ENCODE data around the gene NFATC3.

Gene NFATC3

DNA sequence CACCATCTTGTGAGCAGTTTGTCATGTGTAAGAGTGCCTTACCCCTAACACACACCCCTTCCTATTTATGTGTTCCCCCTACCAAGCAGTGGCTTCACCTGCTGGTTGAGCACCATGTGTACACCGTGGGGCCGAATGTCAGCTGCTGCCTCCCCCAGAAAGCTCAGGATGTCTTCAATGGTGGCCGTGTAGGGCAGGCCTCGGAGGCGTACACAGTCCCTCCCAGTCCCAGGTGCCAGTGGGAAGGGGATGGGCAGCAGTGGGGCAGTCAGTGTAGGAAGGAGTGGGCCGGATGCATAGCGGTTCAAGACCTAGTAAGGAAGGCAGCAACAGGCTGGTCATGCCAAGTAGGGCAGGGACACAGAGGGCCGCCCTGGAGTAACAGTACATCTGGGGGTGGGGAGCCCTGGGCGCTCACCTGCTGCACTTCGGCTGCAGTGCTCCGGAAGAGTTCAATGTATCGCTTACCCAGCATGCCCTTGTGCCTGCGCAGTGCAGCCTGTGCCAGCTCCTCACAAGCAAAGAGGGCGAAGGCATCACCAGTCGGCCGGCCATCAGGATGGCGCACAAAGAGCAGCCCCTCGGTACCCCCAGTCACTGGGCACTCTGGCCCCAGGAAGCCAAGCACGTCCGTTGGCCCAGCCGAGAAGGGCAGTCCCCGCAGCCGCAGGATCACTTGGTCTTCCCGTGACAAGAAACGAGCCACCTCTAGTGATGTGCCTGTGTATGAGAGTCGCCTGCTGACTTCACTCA, 146.4 kb downstream of the NFATC3 start:
- no peak overlapping the region for H3K27ac Mint-ChIP-seq
- H3K9me3 Mint-ChIP-seq = no peaks in the 10 kb centered on the region
- no peak overlapping the region for H3K4me3 Mint-ChIP-seq
- peaks cover 24% of the 10 kb centered on the region for H3K4me1 Mint-ChIP-seq
- TF ChIP-seq, protein P1, sequence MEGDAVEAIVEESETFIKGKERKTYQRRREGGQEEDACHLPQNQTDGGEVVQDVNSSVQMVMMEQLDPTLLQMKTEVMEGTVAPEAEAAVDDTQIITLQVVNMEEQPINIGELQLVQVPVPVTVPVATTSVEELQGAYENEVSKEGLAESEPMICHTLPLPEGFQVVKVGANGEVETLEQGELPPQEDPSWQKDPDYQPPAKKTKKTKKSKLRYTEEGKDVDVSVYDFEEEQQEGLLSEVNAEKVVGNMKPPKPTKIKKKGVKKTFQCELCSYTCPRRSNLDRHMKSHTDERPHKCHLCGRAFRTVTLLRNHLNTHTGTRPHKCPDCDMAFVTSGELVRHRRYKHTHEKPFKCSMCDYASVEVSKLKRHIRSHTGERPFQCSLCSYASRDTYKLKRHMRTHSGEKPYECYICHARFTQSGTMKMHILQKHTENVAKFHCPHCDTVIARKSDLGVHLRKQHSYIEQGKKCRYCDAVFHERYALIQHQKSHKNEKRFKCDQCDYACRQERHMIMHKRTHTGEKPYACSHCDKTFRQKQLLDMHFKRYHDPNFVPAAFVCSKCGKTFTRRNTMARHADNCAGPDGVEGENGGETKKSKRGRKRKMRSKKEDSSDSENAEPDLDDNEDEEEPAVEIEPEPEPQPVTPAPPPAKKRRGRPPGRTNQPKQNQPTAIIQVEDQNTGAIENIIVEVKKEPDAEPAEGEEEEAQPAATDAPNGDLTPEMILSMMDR (IDR thresholded peaks at IDR 0.05; ENCODE audit: unreplicated experiment in 3 of 3) = no peak
- peaks cover 31% of the 10 kb centered on the region for H3K27me3 Mint-ChIP-seq (ENCODE audit: low read depth)
- H3K36me3 Mint-ChIP-seq (ENCODE audit: low read depth) = peaks cover 3% of the 10 kb centered on the region

DNA sequence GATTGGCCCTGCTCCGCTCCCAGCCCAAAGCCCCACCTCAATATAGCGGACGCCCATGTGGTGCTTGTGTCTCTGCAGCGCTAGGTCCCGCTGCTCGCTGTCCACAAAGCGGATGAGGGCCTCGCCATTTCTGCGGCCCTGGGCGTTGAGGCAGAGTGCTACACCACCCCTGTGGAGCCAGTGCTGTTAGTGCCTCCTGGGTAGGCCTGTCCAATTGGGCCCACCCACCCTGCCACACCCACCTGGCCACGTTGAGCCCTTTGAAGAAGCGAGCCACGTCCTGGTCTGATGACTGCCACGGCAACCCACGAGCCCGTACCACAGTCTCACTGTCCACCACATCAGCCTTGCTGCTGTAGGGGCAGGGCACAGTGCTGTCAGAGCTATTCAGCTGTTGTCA, 147.2 kb downstream of the NFATC3 start:
- peaks cover 3% of the 10 kb centered on the region for H3K36me3 Mint-ChIP-seq (ENCODE audit: low read depth)
- H3K4me1 Mint-ChIP-seq = peaks cover 30% of the 10 kb centered on the region
- peaks cover 38% of the 10 kb centered on the region for H3K27me3 Mint-ChIP-seq (ENCODE audit: low read depth)
- no peak overlapping the region for H3K4me3 Mint-ChIP-seq
- H3K9me3 Mint-ChIP-seq = no peaks in the 10 kb centered on the region
- TF ChIP-seq, protein P1 (IDR thresholded peaks at IDR 0.05; ENCODE audit: unreplicated experiment in 3 of 3) = no peak
- H3K27ac Mint-ChIP-seq = no peak overlapping the region

DNA sequence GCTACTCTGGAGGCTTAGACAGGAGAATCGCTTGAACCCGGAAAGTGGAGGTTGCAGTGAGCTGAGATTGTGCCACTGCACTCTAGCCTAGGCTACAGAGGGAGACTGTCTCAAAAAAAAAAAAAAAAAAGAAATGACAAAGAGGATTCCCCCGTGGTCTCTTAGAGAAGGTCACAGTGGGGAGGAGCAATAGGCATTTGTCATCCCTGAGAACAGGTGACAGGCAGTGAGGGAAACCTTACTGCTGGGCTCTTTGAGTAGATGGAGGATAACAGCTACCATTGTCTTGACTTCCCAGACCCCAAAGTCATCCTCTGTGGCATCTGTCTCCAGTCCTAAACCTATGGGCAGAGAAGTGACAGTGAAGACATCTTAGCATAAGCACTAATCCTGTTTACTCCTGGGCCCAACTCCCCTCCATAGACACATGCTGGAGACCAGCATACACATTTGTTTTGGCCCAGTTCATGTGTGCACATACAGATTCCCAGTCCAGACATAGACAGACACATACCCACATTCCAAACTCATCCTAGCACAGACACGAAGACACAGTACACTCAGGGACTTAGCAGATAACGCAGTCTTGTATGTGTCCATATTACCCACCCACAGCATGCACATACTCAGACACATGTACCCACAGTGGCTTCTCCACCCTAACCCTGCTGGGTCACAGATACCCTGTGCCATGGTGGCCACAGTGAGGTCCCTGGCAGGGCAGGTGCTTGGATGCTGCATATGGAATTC, 148.1 kb downstream of the NFATC3 start:
- Mint-ChIP-seq H3K4me1 (peaks cover 24% of the 10 kb centered on the region), H3K27ac (no peak overlapping the region), H3K9me3 (no peaks in the 10 kb centered on the region), H3K4me3 (no peak overlapping the region), H3K27me3 (ENCODE audit: low read depth) (peaks cover 45% of the 10 kb centered on the region), H3K36me3 (ENCODE audit: low read depth) (peaks cover 3% of the 10 kb centered on the region)
- TF ChIP-seq, protein P1 (IDR thresholded peaks at IDR 0.05; ENCODE audit: unreplicated experiment in 3 of 3) = no peak

DNA sequence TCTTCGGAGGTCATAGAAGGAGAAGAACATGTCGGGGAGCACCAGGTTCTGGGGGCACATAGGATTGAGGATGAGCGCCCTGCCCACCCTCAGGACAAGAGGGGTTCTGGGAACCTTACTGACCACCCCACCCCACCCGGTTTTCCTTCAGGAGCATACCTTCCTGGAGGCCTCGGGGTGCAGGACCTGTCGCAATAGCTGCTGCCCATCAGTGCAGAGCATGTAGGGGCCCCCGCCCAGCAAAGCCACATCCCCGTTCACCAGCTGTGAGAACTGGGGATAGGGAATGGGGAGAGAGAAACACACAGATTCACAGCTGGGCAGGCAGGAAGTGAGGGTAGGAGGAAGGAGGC, 148.6 kb downstream of the NFATC3 start:
- peaks cover 48% of the 10 kb centered on the region for H3K27me3 Mint-ChIP-seq (ENCODE audit: low read depth)
- no peak overlapping the region for H3K4me3 Mint-ChIP-seq
- peaks cover 3% of the 10 kb centered on the region for H3K36me3 Mint-ChIP-seq (ENCODE audit: low read depth)
- no peak overlapping the region for H3K27ac Mint-ChIP-seq
- peaks cover 22% of the 10 kb centered on the region for H3K4me1 Mint-ChIP-seq
- H3K9me3 Mint-ChIP-seq = no peaks in the 10 kb centered on the region
- TF ChIP-seq, protein P1 (IDR thresholded peaks at IDR 0.05; ENCODE audit: unreplicated experiment in 3 of 3) = no peak

DNA sequence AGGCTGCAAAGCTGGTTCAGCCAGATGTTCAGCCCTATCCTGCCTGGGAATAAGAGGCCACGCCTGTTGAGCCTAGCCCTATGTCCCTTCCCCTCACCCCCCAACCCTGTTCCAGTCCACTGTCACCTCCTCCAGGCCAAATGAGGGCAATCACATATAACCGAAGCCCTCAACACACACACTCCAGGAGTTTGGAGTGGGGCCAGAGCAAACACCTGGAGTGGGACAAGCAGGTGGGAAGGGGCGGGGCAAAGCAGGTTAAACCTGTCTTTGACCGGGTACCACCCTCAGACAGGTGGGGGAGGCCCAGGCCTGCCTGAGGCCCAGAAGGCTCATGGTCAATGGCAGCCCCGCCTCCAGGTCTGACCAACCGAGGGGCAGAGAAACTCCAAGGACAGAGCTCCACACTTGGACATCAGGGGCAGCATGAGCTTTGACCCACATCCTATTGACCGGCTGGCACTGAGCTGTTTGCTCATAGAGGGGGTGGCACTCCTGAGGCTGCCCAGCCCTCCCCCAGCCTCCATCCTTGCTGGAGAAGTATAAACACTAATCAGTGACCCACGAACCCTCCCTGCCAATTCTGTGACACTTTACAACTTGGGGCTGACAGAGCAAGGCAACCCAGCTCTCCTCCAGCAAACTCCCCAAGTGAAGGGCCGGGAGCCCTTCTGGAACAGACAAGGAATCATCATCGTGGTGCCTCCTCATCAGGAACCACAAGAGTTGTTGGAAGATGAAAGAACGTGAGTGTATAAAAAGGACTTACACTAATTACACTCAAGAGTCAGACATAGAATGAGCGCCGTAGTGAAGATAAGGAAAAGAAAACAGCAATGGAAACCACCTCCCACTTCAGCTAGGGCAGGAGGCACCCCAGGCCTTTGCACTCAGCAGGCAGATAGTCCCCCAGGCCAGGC, 149.3 kb downstream of the NFATC3 start:
- H3K27ac Mint-ChIP-seq = peak overlapping the region; percentile 8 to 82 (median 24)
- TF ChIP-seq, protein P1 (IDR thresholded peaks at IDR 0.05; ENCODE audit: unreplicated experiment in 3 of 3) = no peak
- H3K9me3 Mint-ChIP-seq = no peaks in the 10 kb centered on the region
- H3K4me3 Mint-ChIP-seq = peak overlapping the region; percentile 70 to 74 (median 73)
- H3K4me1 Mint-ChIP-seq = peaks cover 16% of the 10 kb centered on the region
- H3K27me3 Mint-ChIP-seq (ENCODE audit: low read depth) = peaks cover 48% of the 10 kb centered on the region
- no peaks in the 10 kb centered on the region for H3K36me3 Mint-ChIP-seq (ENCODE audit: low read depth)
